Activated T-helper 2 cell treated with anti-CD3 and anti-CD28 coated beads, Interferon-gamma antibody, Interleukin-2, Interleukin-4, amounts not matched to agents 10 μg/mL and 5 μg/mL and 100 μg/mL, durations not matched to agents 14 hours and 24 hours and 36 hours (primary cell): ENCODE data around the gene BRMS1. TPM values are rescaled to one million over a fixed set of nuclear protein-coding genes. Genes with fewer than 3 reads are reported as not detected.
A peak's percentile ranks its signal among the peaks of the same experiment; 100 is the strongest.

Experiments
- DNase-seq: peaks from one replicate; pipeline ENCODE4 v3.0.0; 2021; ENCODE audit warnings: low spot score
- H3K27ac Mint-ChIP-seq: one replicate; pipeline ENCODE4 v1.8.0; 2021; ENCODE audit warnings: mixed read lengths
- H3K27me3 Mint-ChIP-seq: one replicate; pipeline ENCODE4 v1.8.0; 2021; ENCODE audit warnings: low read depth, mixed read lengths
- H3K36me3 Mint-ChIP-seq: one replicate; pipeline ENCODE4 v1.8.0; 2021; ENCODE audit warnings: low read depth, mixed read lengths
- H3K4me1 Mint-ChIP-seq: one replicate; pipeline ENCODE4 v1.8.0; 2021; ENCODE audit warnings: low read depth, mixed read lengths
- H3K4me3 Mint-ChIP-seq: one replicate; pipeline ENCODE4 v1.8.0; 2021; ENCODE audit warnings: low read depth, mild to moderate bottlenecking, moderate library complexity, mixed read lengths
- H3K9me3 Mint-ChIP-seq: one replicate; pipeline ENCODE4 v1.8.0; 2021; ENCODE audit warnings: mixed read lengths
- intact Hi-C: fragments of 100-400 bp; cut with micrococcal nuclease; formaldehyde crosslinking; loops from one replicate; pipeline ENCODE4 v1.15.1; 2023
- total RNA-seq: library from RNA; stranded (reverse); gene quantifications from 2 replicates; pipeline ENCODE4 v1.2.3, GENCODE V29; 2022

BRMS1 gene
- total RNA-seq, 1 donor from 2014 or later = 46.0 TPM

- no peaks in the 10 kb centered on the region for H3K9me3 Mint-ChIP-seq
- DNase-seq = no peak
- no peak overlapping the region for H3K27ac Mint-ChIP-seq
- peaks cover 17% of the 10 kb centered on the region for H3K4me1 Mint-ChIP-seq
- intact Hi-C loops = no loop called here
- H3K36me3 Mint-ChIP-seq = peaks cover 15% of the 10 kb centered on the region
- no peak overlapping the region for H3K4me3 Mint-ChIP-seq
- H3K27me3 Mint-ChIP-seq = no peaks in the 10 kb centered on the region
Measured at GRCh38 chr11:66368484-66368883, 23.6 kb upstream of the BRMS1 start.

- DNase-seq = no peak
- Mint-ChIP-seq H3K9me3 (no peaks in the 10 kb centered on the region), H3K27me3 (no peaks in the 10 kb centered on the region), H3K36me3 (peaks cover 15% of the 10 kb centered on the region), H3K4me3 (no peak overlapping the region), H3K4me1 (peaks cover 14% of the 10 kb centered on the region), H3K27ac (no peak overlapping the region)
- intact Hi-C loops = no loop called here
Measured at GRCh38 chr11:66367561-66368312, 22.8 kb upstream of the BRMS1 start.

GRCh38 chr11:66366844-66367477, 22.1 kb upstream of the BRMS1 start:
- Mint-ChIP-seq H3K9me3 (no peaks in the 10 kb centered on the region), H3K27ac (no peak overlapping the region), H3K27me3 (no peaks in the 10 kb centered on the region), H3K36me3 (peaks cover 19% of the 10 kb centered on the region), H3K4me3 (no peak overlapping the region), H3K4me1 (peaks cover 12% of the 10 kb centered on the region)
- intact Hi-C loops = no loop called here
- no peak for DNase-seq

DNA sequence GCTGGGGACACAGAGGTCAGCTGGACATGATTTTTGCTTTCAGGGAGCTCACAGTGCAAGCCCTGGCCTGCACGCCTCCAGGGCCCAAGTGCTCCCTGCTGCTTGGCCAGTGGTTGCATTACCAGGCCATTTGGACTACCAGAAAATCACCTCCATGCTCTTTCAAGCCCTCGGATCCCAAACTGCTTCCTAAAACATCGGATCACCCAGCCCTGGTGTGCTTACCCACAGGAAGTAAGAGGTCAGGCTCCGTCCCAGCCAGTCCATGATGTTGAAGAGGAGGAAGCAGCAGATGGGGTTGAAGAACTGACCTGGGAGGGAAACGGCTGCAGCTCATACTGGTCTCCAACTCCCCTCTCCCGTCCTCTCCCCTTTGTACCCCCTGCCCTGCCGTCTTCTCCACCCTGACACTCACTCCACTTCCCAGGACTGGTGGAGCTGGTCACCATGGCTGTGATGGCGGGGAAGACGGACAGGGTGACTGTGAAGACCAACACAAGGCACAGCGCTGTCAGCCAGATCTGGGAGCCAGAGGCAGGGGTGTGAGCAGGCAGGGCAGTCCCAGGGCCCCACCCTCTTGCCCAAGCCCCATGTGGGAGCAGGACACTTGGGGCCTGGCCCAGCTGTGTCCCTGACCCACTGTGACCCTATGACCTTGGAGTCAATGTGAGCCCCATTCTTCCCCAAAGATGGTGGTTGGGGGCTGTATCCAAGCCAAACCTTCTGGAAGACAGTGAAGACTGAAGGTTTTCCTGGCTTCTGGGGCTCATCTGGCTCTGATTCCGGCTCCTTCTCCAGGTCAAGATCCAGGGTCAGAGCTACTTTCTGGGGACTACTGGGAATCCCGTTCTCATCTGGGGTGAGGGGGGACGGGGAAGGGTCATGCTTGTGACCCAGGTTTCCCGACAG, 21.1 kb upstream of the BRMS1 start:
- H3K36me3 Mint-ChIP-seq = peaks cover 19% of the 10 kb centered on the region
- H3K9me3 Mint-ChIP-seq = no peaks in the 10 kb centered on the region
- intact Hi-C loops = no loop called here
- no peak overlapping the region for H3K27ac Mint-ChIP-seq
- H3K4me3 Mint-ChIP-seq = no peak overlapping the region
- DNase-seq = no peak
- no peaks in the 10 kb centered on the region for H3K27me3 Mint-ChIP-seq
- peaks cover 12% of the 10 kb centered on the region for H3K4me1 Mint-ChIP-seq

GRCh38 chr11:66365166-66365565, 20.3 kb upstream of the BRMS1 start:
- intact Hi-C loops = no loop called here

GRCh38 chr11:66363805-66364535, 19.1 kb upstream of the BRMS1 start:
- Mint-ChIP-seq H3K9me3 (no peaks in the 10 kb centered on the region), H3K27ac (no peak overlapping the region), H3K4me3 (no peak overlapping the region), H3K27me3 (no peaks in the 10 kb centered on the region), H3K36me3 (peaks cover 15% of the 10 kb centered on the region), H3K4me1 (peaks cover 2% of the 10 kb centered on the region)
- intact Hi-C loops = no loop called here
- DNase-seq = peak; percentile 58

More at GRCh38 chr11:66365166-66365565, 20.3 kb upstream of the BRMS1 start:
- Mint-ChIP-seq H3K27me3 (no peaks in the 10 kb centered on the region), H3K36me3 (peaks cover 19% of the 10 kb centered on the region), H3K9me3 (no peaks in the 10 kb centered on the region), H3K27ac (no peak overlapping the region), H3K4me3 (no peak overlapping the region), H3K4me1 (peaks cover 8% of the 10 kb centered on the region)
- DNase-seq = no peak

- Mint-ChIP-seq H3K4me3 (no peak overlapping the region), H3K27me3 (no peaks in the 10 kb centered on the region), H3K9me3 (no peaks in the 10 kb centered on the region), H3K36me3 (peaks cover 13% of the 10 kb centered on the region), H3K4me1 (peaks cover 2% of the 10 kb centered on the region), H3K27ac (no peak overlapping the region)
- DNase-seq = no peak
- intact Hi-C loops = no loop called here
Measured at GRCh38 chr11:66363187-66363601, 18.3 kb upstream of the BRMS1 start.

- intact Hi-C loops = no loop called here
- Mint-ChIP-seq H3K36me3 (peaks cover 7% of the 10 kb centered on the region), H3K9me3 (no peaks in the 10 kb centered on the region), H3K27ac (no peak overlapping the region), H3K27me3 (no peaks in the 10 kb centered on the region), H3K4me3 (no peak overlapping the region), H3K4me1 (peaks cover 2% of the 10 kb centered on the region)
- no peak for DNase-seq
Measured at GRCh38 chr11:66362481-66363147, 17.7 kb upstream of the BRMS1 start.

DNA sequence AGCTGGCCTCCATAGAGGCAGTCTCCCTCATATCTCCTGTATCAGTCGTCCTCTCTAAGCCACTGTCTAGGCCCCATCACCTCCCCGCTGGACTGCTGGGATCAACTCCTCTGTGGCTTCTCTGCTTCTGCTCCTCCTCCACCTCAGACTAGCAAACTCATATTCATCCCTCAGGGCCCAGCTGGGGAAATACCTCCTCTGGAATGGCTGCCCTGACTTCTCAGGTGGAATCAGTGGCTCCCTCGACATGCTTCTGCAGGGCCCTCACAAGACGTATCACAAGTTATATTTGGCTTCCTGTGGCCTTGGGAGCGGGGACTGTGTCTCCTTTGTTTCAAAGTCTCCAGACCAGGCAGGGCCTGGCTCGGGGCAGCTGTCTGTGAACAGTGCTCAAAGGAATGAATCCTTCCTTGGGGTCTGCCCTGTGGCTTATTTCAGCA, 16.6 kb upstream of the BRMS1 start:
- Mint-ChIP-seq H3K36me3 (peaks cover 7% of the 10 kb centered on the region), H3K9me3 (no peaks in the 10 kb centered on the region), H3K4me1 (peaks cover 2% of the 10 kb centered on the region), H3K27ac (no peak overlapping the region), H3K27me3 (no peaks in the 10 kb centered on the region), H3K4me3 (no peak overlapping the region)
- intact Hi-C loops = no loop called here
- no peak for DNase-seq

DNA sequence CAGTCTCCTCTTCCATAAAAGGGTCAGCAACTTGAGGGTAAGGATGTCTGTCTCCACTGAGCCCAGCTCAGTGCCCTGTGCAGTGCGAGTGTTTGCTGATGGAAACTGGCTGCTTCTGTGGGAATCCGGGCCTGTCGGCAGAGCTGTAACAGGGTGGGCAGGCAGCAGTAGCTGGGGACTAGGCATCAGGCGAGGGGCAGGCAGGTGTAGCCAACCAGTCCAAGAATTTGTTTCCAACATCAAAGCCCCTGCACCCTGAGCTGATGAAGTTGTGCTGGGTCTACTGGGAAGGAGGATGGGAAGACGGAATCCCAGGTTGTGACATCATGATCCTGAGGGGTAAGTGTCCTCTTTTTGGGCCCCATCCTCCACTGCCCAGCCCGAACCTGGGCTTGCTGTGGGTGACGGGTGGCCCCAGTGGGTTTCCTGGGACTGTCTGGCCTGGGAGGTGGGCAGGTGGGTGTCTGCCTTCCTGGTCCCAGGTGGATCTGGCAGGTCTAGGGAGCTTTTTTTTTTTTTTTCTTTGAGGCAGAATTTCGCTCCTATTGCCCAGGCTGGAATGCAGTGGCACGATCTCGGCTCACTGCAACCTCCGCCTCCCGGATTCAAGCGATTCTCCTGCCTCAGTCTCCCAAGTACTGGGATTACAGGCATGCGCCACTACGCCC, 15.6 kb upstream of the BRMS1 start:
- H3K4me1 Mint-ChIP-seq = peaks cover 2% of the 10 kb centered on the region

DNA sequence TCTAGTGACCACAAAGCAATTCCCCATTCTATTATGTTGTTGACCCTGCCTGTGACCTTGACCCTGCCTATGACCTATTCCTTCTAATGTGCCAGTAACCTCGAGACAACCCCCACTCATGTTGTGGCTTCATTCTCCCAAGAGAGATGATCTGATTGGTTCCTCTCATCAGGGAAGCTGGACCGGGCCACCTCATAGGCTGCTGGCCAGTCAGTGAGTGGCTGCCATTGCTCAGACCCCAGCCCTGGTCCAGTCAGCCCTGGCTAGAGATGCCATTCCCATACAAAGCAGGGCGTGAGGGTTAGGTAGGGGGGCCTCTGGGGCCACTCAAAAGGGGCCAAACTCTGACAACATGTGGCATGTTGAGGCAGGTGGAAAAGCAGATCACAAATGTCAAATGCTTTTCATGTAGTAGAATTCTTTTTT, 14.8 kb upstream of the BRMS1 start:
- no peaks in the 10 kb centered on the region for H3K27me3 Mint-ChIP-seq
- H3K4me3 Mint-ChIP-seq = no peak overlapping the region
- H3K27ac Mint-ChIP-seq = no peak overlapping the region
- H3K4me1 Mint-ChIP-seq = peaks cover 2% of the 10 kb centered on the region
- no peaks in the 10 kb centered on the region for H3K9me3 Mint-ChIP-seq
- H3K36me3 Mint-ChIP-seq = peaks cover 4% of the 10 kb centered on the region
- intact Hi-C loops = no loop called here
- no peak for DNase-seq

More for the DNA sequence above, 15.6 kb upstream of the BRMS1 start:
- DNase-seq = no peak
- Mint-ChIP-seq H3K9me3 (no peaks in the 10 kb centered on the region), H3K4me3 (no peak overlapping the region), H3K27ac (no peak overlapping the region), H3K36me3 (peaks cover 7% of the 10 kb centered on the region), H3K27me3 (no peaks in the 10 kb centered on the region)
- intact Hi-C loops = no loop called here
